Loucy (cell line): ENCODE data around the gene IL22RA2.

Source experiments
- H2AFZ ChIP-seq: fragments of 200-600 bp; sonication (generic); 2 replicates; pipeline ENCODE4 v1.6.0; 2016; ENCODE audit warnings: antibody characterized with exemption, mild to moderate bottlenecking, low read length, moderate library complexity
- H3F3A ChIP-seq: fragments of 200-600 bp; 2 replicates; pipeline ENCODE4 v1.6.0; 2016; ENCODE audit warnings: antibody characterized with exemption, low read depth, mild to moderate bottlenecking
- H3K27me3 ChIP-seq: fragments of 200-600 bp; sonication (generic); 2 replicates; pipeline ENCODE4 v1.6.1; 2014; ENCODE audit warnings: low read length, mild to moderate bottlenecking; ENCODE audit not compliant: insufficient read depth, poor library complexity, severe bottlenecking
- H3K36me3 ChIP-seq: fragments of 200-600 bp; sonication (generic); 2 replicates; pipeline ENCODE4 v1.6.1; 2016; ENCODE audit warnings: low read length; ENCODE audit not compliant: insufficient read depth
- H3K4me1 ChIP-seq: fragments of 200-600 bp; sonication (generic); 2 replicates; pipeline ENCODE4 v1.5.1; 2014; ENCODE audit warnings: low read length, mild to moderate bottlenecking; ENCODE audit not compliant: insufficient read depth, poor library complexity, severe bottlenecking
- H3K4me2 ChIP-seq: fragments of 200-600 bp; sonication (generic); 2 replicates; pipeline ENCODE4 v1.6.0; 2014; ENCODE audit warnings: antibody characterized with exemption, low read length, low read depth, mild to moderate bottlenecking; ENCODE audit not compliant: poor library complexity, severe bottlenecking
- H3K4me3 ChIP-seq: fragments of 200-600 bp; sonication (generic); 2 replicates; pipeline ENCODE4 v1.5.1; 2014; ENCODE audit warnings: low read length, mild to moderate bottlenecking, mixed read lengths; ENCODE audit not compliant: poor library complexity, severe bottlenecking
- H3K79me2 ChIP-seq: fragments of 200-600 bp; sonication (generic); 2 replicates; pipeline ENCODE4 v1.6.1; 2014; ENCODE audit warnings: low read length; ENCODE audit not compliant: insufficient read depth
- H3K9ac ChIP-seq: fragments of 200-600 bp; sonication (generic); 2 replicates; pipeline ENCODE4 v1.6.0; 2014; ENCODE audit warnings: mild to moderate bottlenecking, low read depth, low read length, moderate library complexity; ENCODE audit not compliant: poor library complexity, severe bottlenecking
- H3K9me2 ChIP-seq: fragments of 200-600 bp; sonication (generic); replicated peaks from 2 replicates; pipeline ENCODE4 v1.6.1; 2016; ENCODE audit warnings: low read depth, low read length, mixed read lengths
- H3K9me3 ChIP-seq: fragments of 200-600 bp; sonication (generic); 2 replicates; pipeline ENCODE4 v1.6.1; 2014; ENCODE audit warnings: mild to moderate bottlenecking, antibody characterized with exemption, low read length, low read depth; ENCODE audit not compliant: insufficient read depth
- H4K20me1 ChIP-seq: fragments of 200-600 bp; sonication (generic); 2 replicates; pipeline ENCODE4 v1.6.0; 2014; ENCODE audit warnings: antibody characterized with exemption, low read length, mild to moderate bottlenecking; ENCODE audit not compliant: insufficient read depth, poor library complexity, severe bottlenecking
- CTCF ChIP-seq: fragments of 200-600 bp; sonication (generic); conservative IDR thresholded peaks from 2 replicates; pipeline ENCODE4 v1.5.1; 2014; ENCODE audit warnings: mild to moderate bottlenecking, antibody characterized with exemption, low read length
- EZH2phosphoT487 ChIP-seq: fragments of 200-600 bp; IDR thresholded peaks from 2 replicates; pipeline ENCODE4 v1.6.1; 2018; ENCODE audit warnings: antibody characterized with exemption, mild to moderate bottlenecking, moderate library complexity, borderline replicate concordance

The IL22RA2 gene

GRCh38 chr6:137172734-137173431 lies 561 bp downstream of the IL22RA2 start:
- H3F3A ChIP-seq: no peaks in the 10 kb centered on the region
- no peak overlapping the region for H3K4me2 ChIP-seq
- H3K4me1 ChIP-seq: no peaks in the 10 kb centered on the region
- no peak overlapping the region for H2AFZ ChIP-seq
- H3K9me3 ChIP-seq: no peaks in the 10 kb centered on the region
- H3K9me2 ChIP-seq: no peaks in the 10 kb centered on the region
- no peak for TF ChIP-seq CTCF
- TF ChIP-seq EZH2phosphoT487: no peak
- H3K36me3 ChIP-seq: no peaks in the 10 kb centered on the region
- no peaks in the 10 kb centered on the region for H3K79me2 ChIP-seq
- H3K4me3 ChIP-seq: no peak overlapping the region
- peaks cover 16% of the 10 kb centered on the region for H3K27me3 ChIP-seq
- H4K20me1 ChIP-seq: no peaks in the 10 kb centered on the region
- H3K9ac ChIP-seq: no peak overlapping the region

DNA sequence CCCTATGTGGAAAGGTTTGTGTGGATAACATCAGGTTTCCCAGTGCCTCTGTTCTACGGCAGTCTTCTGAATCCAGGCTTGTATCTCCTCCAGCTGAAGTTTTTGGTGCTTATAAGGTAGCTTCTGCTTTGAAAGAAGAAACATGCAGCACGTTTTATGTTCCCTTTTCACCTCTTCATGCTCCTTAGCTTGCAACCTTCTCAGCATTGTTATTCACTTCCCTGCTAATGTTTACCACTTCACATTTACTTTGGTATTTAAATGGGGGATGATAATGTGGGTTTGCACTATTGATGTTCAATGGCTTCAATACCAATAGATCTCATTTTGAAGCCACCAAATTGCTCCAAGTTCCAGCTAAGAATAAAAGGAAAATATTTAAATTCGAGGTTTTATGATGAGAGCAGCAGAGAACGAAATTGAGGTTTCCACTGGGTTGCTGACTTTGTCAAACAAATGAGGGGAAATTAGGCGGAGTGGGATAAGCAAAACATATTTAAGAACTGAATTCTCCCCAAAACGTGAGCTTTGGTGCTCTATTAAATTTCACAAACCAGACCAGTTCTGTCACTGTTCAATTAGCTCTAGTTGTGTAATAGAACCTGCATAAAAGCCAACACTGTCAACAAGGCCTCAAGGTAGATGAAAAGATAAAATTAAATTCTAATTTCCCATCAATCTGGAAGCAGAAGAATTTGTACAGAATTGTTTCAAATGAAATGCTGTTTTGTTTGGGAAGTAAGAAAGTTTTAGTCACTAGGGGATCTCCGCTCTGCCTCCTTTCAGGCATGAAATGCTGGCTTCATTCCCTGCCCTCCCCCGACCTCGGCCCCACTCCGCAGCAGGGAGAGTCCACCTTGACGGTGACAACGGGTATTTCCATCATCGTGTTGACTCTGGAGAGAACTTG lies 1.4 kb downstream of the IL22RA2 start:
- Histone ChIP-seq H4K20me1 (no peaks in the 10 kb centered on the region), H3K27me3 (peaks cover 15% of the 10 kb centered on the region), H3K9me3 (no peaks in the 10 kb centered on the region), H3K9ac (no peak overlapping the region), H3K4me1 (no peaks in the 10 kb centered on the region), H3F3A (no peaks in the 10 kb centered on the region), H3K4me2 (no peak overlapping the region), H3K4me3 (no peak overlapping the region), H3K79me2 (no peaks in the 10 kb centered on the region), H2AFZ (no peak overlapping the region), H3K9me2 (no peaks in the 10 kb centered on the region), H3K36me3 (no peaks in the 10 kb centered on the region)
- TF ChIP-seq CTCF (no peak), EZH2phosphoT487 (no peak)

- H2AFZ ChIP-seq: no peak overlapping the region
Measured at GRCh38 chr6:137171053-137171374, 2.4 kb downstream of the IL22RA2 start.

More at GRCh38 chr6:137171053-137171374, 2.4 kb downstream of the IL22RA2 start:
- no peaks in the 10 kb centered on the region for H3F3A ChIP-seq
- no peak overlapping the region for H3K4me3 ChIP-seq
- H3K9ac ChIP-seq: no peak overlapping the region
- peaks cover 5% of the 10 kb centered on the region for H3K4me1 ChIP-seq
- H3K9me3 ChIP-seq: no peaks in the 10 kb centered on the region
- TF ChIP-seq CTCF (no peak), EZH2phosphoT487 (no peak)
- no peaks in the 10 kb centered on the region for H3K9me2 ChIP-seq
- no peaks in the 10 kb centered on the region for H3K36me3 ChIP-seq
- no peak overlapping the region for H3K4me2 ChIP-seq
- no peaks in the 10 kb centered on the region for H4K20me1 ChIP-seq
- peaks cover 5% of the 10 kb centered on the region for H3K27me3 ChIP-seq
- no peaks in the 10 kb centered on the region for H3K79me2 ChIP-seq
